HG03066 (cell line): Measurements from ENCODE around the gene PRKCB.

ENCODE experiments used
- ATAC-seq: cut with Tn5 transposase; IDR thresholded peaks from one replicate; pipeline ENCODE4 v1.9.1; 2021; ENCODE audit warnings: low read depth; ENCODE audit not compliant: unreplicated experiment

The PRKCB gene

DNA sequence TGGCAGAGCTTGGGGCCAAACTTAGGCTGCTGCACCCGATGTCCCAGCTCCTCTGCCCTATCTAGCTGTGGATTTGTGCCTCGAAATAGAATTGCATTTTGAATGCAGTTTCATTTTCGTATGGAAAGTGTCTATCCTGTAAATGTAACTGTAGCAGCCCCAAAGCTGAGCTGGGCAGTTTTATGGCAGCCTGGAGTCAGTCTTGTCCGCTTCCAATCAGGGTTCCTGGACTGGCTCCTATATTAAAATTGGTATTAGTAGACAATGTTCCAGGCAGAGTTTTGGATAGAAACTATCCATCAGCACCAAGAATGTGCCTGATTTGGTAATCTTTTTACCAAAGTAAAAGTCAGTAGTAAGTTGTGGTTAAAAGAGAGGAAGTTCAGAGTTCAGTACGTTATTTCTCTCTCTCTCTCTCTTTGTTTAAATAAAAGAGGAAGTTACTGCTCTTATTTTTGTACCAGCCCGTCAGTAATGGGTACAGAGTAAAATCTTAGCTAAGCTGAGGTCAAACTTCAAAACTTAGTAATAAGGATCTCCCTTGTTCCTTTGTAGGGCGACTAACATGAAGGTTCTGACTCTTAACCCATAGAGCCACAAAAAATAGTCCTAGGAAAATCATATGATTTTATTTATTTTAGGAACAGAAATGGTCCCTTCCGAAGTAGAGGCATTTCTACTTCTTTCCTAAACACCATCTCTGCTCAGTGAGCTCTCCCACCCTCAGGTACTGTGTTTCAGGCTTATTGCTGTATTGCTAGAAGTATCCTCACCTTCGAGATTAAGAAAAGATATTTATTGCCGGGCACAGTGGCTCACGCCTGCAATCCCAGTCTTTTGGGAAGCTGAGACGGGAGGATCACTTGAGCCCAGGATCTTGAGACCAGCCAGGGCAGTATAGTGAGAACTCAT lies 28.0 kb downstream of the PRKCB start:
- peak; percentile 84 for ATAC-seq

- ATAC-seq, result no peak
Measured at GRCh38 chr16:23865853-23866252, 30.1 kb downstream of the PRKCB start.

DNA sequence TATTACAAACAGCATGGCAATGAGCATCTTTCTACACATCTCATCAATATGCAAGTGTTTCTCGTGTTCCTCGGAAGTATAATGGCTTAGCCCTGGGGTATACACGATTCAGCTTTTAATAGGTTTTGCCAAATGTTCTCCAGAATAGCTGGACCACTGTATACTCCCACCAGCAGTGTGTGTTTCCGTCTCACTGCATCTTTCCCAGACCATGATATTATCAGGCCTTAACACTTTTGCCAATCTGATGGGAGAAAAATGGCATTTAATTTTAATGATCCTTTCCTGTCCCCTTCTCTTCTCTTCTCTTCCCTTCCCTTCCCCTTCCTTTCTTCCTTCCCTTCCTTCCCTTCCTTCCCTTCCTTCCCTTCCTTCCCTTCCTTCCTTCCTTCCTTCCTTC lies 30.8 kb downstream of the PRKCB start:
- no peak for ATAC-seq

GRCh38 chr16:23867566-23867965 lies 31.8 kb downstream of the PRKCB start:
- ATAC-seq, result no peak

- ATAC-seq, result no peak
Measured at GRCh38 chr16:23868136-23868535, 32.4 kb downstream of the PRKCB start.

- ATAC-seq, result no peak
Measured at GRCh38 chr16:23869052-23869451, 33.3 kb downstream of the PRKCB start.

- no peak for ATAC-seq
Measured at GRCh38 chr16:23871924-23872323, 36.1 kb downstream of the PRKCB start.

DNA sequence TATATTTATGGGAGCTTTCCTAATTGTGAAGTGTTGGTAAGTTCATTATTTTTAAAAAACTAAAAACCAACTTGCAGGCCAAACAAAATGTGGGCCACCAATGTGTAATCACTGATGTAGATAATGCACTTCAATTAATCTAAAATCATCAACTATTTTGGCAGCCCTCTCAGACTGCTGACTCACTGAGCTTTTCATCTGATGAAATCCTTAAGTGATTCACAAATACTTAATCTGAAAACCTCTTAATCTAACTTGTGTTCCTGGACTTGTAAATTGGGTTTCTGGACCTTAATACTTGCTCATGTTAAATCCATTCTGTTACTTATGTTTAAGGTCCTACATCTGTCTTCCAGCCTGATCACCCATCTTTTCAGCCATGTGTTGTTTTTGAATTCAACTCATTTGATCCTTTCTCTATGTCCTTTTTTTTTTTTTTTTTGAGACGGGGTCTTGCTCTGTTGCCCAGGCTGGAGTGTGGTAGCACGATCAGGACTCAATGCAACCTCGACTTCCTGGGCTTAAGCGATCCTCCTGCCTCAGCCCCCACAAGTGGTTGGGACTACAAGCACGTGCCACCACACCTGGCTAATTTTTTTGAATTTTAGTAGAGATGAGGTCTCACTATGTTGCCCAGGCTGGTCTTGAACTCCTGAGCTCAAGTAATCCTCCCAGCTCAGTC lies 39.0 kb downstream of the PRKCB start:
- no peak for ATAC-seq

DNA sequence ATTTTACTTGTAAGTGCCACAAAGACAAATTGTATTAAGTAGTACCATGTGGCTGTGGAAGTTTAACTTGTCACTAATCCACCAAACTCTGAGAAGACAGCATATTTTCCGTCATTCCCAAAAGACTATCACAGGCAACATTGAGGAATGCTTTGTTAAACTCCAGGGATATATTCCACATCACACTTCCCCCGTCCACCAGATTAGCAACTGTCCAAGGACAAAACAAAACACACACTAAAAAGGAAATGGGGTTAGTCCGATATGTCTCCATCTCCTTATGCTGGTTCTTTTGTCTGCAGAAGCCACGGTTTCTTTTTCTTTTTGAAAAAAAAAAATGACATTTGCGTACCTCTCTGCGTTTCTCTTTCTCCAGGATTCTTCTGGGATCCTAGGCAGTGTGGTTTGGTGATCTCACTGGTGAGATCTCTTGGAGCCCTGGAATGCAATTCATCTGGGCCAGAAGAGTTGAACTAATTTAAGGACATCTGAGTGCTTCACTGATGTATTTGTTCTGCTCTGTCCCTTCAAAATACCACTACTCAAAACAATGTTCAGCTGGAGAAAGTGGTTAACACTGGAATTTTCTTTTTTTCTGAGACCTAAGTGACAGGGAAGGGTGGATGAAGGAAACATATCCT lies 40.6 kb downstream of the PRKCB start:
- ATAC-seq, result no peak

GRCh38 chr16:23877107-23878070 lies 41.6 kb downstream of the PRKCB start:
- ATAC-seq, result no peak

- no peak for ATAC-seq
Measured at GRCh38 chr16:23879735-23880373, 44.1 kb downstream of the PRKCB start.

- ATAC-seq, result no peak
Measured at GRCh38 chr16:23889189-23889588, 53.4 kb downstream of the PRKCB start.

DNA sequence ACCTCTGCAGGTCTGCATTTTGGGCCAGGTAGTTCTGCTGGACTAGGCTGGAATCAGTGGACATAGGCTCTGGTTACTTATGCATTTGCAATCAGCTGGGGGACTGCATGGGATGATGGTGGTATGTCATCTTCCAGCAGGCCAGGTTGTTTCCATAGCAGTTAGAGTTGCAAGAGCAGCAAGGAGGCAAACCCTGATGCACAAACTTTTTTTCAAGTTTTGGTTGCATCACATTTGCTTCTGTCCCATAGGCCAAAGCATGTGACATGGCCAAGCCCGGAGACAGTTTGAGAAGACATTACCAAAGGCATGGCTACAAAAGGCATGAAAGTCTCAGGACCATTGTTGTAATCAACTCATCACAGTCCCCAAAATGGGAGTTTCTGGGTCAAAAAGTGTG lies 58.2 kb downstream of the PRKCB start:
- ATAC-seq, result no peak

- ATAC-seq, result no peak
Measured at GRCh38 chr16:23895052-23895451, 59.3 kb downstream of the PRKCB start.

GRCh38 chr16:23896832-23897821 lies 61.3 kb downstream of the PRKCB start:
- no peak for ATAC-seq

DNA sequence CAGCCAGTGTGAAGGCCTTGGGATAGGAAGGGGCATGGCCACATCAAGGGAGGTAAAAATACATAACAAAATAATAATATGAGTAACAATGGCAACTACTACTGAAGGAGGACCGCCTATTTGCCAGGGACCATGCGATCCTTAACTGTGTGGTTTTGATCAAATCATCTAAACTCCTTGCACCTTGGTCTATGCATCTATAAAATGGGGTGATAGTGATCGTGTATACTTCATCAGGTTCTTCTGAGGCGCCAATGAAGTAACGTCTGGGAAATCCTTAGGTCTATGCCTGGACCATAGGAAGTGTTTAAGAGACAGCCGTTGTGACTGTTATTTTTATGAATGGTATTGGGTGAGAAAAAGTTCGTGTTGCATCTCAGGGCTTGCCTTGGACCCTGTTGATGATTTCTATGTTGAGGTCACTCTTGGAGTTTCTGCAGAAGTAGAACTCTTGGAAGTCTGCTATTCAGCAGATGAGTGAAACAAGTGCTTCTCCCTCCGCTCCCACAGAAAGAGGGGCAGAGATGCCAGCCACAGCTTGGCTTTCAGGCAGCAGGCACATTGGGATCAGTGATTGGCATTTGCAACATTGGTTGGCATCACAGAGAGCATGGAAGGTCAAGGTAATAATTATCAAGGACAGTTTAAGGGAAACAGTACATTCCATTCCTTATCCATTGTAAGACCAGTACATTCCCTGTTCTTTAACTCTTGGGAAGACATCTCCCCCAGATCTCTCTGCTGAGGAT lies 63.1 kb downstream of the PRKCB start:
- no peak for ATAC-seq

GRCh38 chr16:23899869-23900268 lies 64.1 kb downstream of the PRKCB start:
- no peak for ATAC-seq
